Stimulated activated memory B cell treated with anti-CD40 and anti-IgM and Interleukin-4, amounts not matched to agents 10 μg/mL and 1 μg/mL and 100 μg/mL, for 72 hours (primary cell): ENCODE data around the gene MAP3K3.

Source experiments
- ATAC-seq: fragments of 150-1000 bp; cut with Tn5 transposase; 2 replicates; pipeline ENCODE4 v1.10.0; 2021
- H3K27ac Mint-ChIP-seq: one replicate; pipeline ENCODE4 v1.8.0; 2022; ENCODE audit warnings: mild to moderate bottlenecking, mixed read lengths
- H3K27me3 Mint-ChIP-seq: one replicate; pipeline ENCODE4 v1.8.0; 2022; ENCODE audit warnings: mixed read lengths
- H3K36me3 Mint-ChIP-seq: one replicate; pipeline ENCODE4 v1.8.0; 2022; ENCODE audit warnings: mixed read lengths
- H3K4me1 Mint-ChIP-seq: one replicate; pipeline ENCODE4 v1.8.0; 2022; ENCODE audit warnings: mixed read lengths
- H3K4me3 Mint-ChIP-seq: one replicate; pipeline ENCODE4 v1.8.0; 2022; ENCODE audit warnings: mild to moderate bottlenecking, moderate library complexity, mixed read lengths
- H3K9me3 Mint-ChIP-seq: one replicate; pipeline ENCODE4 v1.8.0; 2022; ENCODE audit warnings: mixed read lengths

The MAP3K3 gene

GRCh38 chr17:63609816-63610573 is 12.2 kb upstream of the MAP3K3 start:
- peak overlapping the region; percentile 33 for H3K27ac Mint-ChIP-seq
- no peaks in the 10 kb centered on the region for H3K4me1 Mint-ChIP-seq
- no peak overlapping the region for H3K4me3 Mint-ChIP-seq
- H3K27me3 Mint-ChIP-seq, result no peaks in the 10 kb centered on the region
- peaks cover 41% of the 10 kb centered on the region for H3K36me3 Mint-ChIP-seq
- no peak for ATAC-seq
- H3K9me3 Mint-ChIP-seq, result no peaks in the 10 kb centered on the region

- Mint-ChIP-seq H3K9me3 (no peaks in the 10 kb centered on the region), H3K4me1 (no peaks in the 10 kb centered on the region), H3K36me3 (peaks cover 32% of the 10 kb centered on the region), H3K4me3 (no peak overlapping the region), H3K27me3 (no peaks in the 10 kb centered on the region), H3K27ac (no peak overlapping the region)
- ATAC-seq, result no peak
Measured at GRCh38 chr17:63610854-63611253, 11.4 kb upstream of the MAP3K3 start.

DNA sequence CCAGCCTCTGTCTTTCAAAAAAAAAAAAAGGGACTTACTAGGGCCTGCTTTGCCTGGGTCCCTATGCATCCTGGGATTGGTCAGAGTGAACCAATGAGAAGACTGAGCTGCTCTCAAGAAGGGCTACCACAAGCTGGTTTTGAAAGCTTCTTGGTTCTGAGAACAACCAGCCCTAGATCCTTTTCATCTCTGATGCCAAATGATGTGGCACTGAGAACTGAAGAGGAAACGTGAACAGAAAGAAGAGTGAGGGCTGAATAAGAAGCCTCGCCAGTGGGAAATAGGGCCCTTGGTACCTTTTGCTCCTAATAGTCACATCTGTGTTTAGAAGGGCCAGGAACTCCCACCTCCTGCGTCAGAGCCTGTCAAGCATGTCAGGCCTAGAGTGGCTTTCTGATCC is 10.9 kb upstream of the MAP3K3 start:
- H3K27ac Mint-ChIP-seq, result no peak overlapping the region
- ATAC-seq, result no peak
- H3K4me3 Mint-ChIP-seq, result no peak overlapping the region
- H3K4me1 Mint-ChIP-seq, result no peaks in the 10 kb centered on the region
- H3K27me3 Mint-ChIP-seq, result no peaks in the 10 kb centered on the region
- H3K9me3 Mint-ChIP-seq, result no peaks in the 10 kb centered on the region
- peaks cover 27% of the 10 kb centered on the region for H3K36me3 Mint-ChIP-seq

DNA sequence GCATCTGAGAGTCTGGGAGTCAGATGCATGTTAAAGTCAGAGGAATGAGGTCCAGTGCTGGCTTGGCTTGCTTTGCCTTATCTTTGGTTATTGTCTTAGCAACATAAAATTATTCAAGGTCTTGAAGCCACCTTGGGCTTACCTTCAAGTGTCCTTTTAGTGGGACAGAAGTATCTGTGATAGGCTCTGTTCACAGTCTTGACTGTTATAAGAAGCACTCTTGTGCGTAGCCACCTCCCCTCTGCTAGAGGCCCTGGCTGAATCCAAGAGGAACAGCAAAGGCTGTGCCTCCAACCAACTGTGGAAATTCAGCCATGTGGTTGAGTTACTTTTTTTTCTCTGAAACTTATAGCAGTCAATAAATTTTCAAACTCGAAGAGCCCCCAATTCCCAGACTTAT is 8.6 kb upstream of the MAP3K3 start:
- no peaks in the 10 kb centered on the region for H3K4me1 Mint-ChIP-seq
- no peaks in the 10 kb centered on the region for H3K27me3 Mint-ChIP-seq
- no peaks in the 10 kb centered on the region for H3K9me3 Mint-ChIP-seq
- peaks cover 11% of the 10 kb centered on the region for H3K36me3 Mint-ChIP-seq
- H3K4me3 Mint-ChIP-seq, result no peak overlapping the region
- ATAC-seq, result no peak
- H3K27ac Mint-ChIP-seq, result no peak overlapping the region

DNA sequence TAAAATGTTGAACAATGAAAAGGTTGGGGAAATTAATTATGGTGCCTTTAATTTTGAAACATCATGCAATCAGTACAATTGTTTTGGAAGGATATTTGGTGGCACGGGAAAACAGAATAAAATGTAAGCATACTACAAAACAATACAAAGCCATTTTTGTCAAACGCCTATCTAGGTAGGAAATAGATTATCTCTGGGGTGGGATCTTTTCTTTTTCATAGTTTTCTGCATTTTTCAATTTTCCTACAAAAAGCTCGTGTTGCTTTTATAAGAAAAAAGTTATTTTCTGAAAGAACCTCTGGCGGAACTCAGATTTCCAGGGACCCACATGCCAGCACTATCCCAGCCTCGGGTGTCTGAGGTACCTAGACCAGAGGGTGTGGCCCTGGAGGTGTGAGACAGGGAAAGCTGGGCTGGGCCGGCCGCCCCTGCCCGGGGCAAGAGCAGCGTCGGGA is 961 bp upstream of the MAP3K3 start:
- peaks cover 38% of the 10 kb centered on the region for H3K4me1 Mint-ChIP-seq
- peak overlapping the region; percentile 52 for H3K27ac Mint-ChIP-seq
- no peaks in the 10 kb centered on the region for H3K36me3 Mint-ChIP-seq
- no peak for ATAC-seq
- no peaks in the 10 kb centered on the region for H3K9me3 Mint-ChIP-seq
- no peaks in the 10 kb centered on the region for H3K27me3 Mint-ChIP-seq
- H3K4me3 Mint-ChIP-seq, result peak overlapping the region; percentile 81

DNA sequence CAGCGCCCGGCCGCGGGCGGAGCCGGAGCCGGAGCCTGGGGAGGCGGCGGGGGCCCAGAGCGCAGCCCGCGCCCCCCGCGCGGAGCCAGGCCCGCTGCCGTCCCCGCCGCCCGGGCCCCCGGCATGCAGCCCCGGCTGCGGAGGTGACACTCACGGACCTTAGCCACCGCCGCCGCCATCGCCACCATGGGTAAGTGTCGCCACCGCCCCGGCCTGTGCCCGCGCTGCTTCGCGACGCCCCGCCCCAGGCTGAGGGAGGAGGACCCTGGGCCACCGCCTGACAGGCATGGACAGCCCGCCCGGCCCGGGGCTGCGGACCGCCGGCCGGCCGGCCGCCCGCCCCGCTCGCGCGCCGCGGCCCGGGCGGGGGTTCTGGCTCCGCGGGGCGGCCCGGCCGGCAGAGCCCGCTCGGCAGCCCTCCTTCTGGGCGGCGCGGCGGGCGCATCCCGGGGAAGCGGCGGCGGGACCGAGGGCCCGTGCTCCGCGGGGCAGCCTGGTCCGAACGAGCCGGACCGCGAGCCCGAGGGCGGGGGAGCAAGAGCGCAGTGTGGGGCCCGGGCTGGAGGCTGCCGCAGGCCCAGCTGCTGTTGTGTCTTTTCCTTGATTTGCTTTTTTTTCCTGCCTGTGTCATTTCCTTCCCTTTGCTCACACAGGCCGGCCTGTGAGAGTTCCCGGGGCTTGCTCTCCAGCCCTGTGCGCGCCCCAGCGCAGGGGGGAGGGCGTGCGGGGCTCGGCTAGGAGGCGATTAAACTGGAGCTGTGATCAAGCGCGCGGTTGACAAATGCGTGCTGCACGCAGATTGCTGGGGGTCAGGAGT is 565 bp downstream of the MAP3K3 start:
- no peaks in the 10 kb centered on the region for H3K36me3 Mint-ChIP-seq
- peak overlapping the region; percentile 98 for H3K4me3 Mint-ChIP-seq
- H3K4me1 Mint-ChIP-seq, result peaks cover 53% of the 10 kb centered on the region

GRCh38 chr17:63623786-63624530 is 1.7 kb downstream of the MAP3K3 start:
- Mint-ChIP-seq H3K9me3 (no peaks in the 10 kb centered on the region), H3K36me3 (no peaks in the 10 kb centered on the region), H3K4me1 (peaks cover 56% of the 10 kb centered on the region), H3K27ac (no peak overlapping the region), H3K4me3 (peak overlapping the region; percentile 98), H3K27me3 (no peaks in the 10 kb centered on the region)
- ATAC-seq, result no peak

More for the DNA sequence above, 565 bp downstream of the MAP3K3 start:
- H3K27ac Mint-ChIP-seq, result peak overlapping the region; percentile 78
- ATAC-seq, result peak; percentile 56
- no peaks in the 10 kb centered on the region for H3K27me3 Mint-ChIP-seq
- no peaks in the 10 kb centered on the region for H3K9me3 Mint-ChIP-seq

- ATAC-seq, result no peak
- peak overlapping the region; percentile 32 for H3K4me3 Mint-ChIP-seq
- H3K27ac Mint-ChIP-seq, result no peak overlapping the region
- H3K4me1 Mint-ChIP-seq, result peaks cover 56% of the 10 kb centered on the region
- no peaks in the 10 kb centered on the region for H3K36me3 Mint-ChIP-seq
- H3K9me3 Mint-ChIP-seq, result no peaks in the 10 kb centered on the region
- no peaks in the 10 kb centered on the region for H3K27me3 Mint-ChIP-seq
Measured at GRCh38 chr17:63624531-63624880, 2.3 kb downstream of the MAP3K3 start.

DNA sequence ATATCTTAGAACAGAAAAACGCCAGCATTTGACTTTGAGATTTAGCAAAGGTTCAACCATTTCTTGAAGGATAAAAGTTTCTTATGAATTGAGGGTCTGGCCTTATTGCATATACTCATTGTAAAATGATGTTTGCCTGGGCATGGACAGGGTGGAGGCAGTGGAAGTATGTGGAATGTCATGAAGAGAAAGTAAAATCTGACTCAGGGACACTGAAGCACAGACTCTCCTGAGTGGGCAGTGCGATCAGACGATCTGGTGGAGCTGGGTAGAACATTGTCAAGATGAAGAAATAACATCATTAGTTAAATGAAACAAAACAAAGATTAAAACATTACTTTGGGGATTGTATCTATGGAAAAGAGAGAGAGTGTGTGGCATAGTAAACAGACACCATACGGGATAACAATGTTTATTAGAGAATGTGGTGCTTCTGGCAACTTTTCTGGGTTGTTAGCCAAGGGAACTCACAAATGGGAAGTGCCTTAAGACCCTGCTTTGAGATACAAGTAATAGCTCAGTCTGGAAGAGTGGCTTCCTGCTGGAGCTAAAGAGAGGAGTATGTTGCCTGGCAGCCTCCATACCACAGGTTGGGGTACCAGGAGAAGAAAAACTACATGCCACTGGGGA is 4.4 kb downstream of the MAP3K3 start:
- H3K27me3 Mint-ChIP-seq, result no peaks in the 10 kb centered on the region
- H3K4me3 Mint-ChIP-seq, result no peak overlapping the region
- H3K9me3 Mint-ChIP-seq, result no peaks in the 10 kb centered on the region
- ATAC-seq, result no peak
- no peaks in the 10 kb centered on the region for H3K36me3 Mint-ChIP-seq
- H3K27ac Mint-ChIP-seq, result peak overlapping the region; percentile 0
- peaks cover 61% of the 10 kb centered on the region for H3K4me1 Mint-ChIP-seq

- Mint-ChIP-seq H3K36me3 (peaks cover 18% of the 10 kb centered on the region), H3K4me3 (no peak overlapping the region), H3K4me1 (peaks cover 51% of the 10 kb centered on the region), H3K27me3 (no peaks in the 10 kb centered on the region), H3K9me3 (no peaks in the 10 kb centered on the region), H3K27ac (no peak overlapping the region)
- ATAC-seq, result no peak
Measured at GRCh38 chr17:63629627-63630026, 7.4 kb downstream of the MAP3K3 start.

DNA sequence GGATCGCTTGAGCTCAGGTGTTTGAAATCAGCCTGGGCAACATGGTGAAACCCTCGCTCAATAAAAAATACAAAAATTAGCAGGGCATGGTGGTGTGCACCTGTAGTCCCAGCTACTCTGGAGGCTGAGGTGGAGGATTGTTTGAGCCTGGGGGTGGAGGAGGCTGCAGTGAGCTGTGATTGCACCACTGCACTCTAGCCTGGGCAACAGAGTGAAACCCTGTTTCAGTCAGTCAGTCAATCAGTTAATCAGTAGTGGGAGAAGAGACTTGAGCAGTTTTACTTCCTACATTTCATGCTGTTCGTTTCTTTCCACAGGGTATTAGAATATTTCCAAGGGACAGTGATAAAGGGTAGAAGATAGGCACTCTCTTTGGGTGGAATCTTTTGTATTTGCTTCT is 8.8 kb downstream of the MAP3K3 start:
- Mint-ChIP-seq H3K27me3 (no peaks in the 10 kb centered on the region), H3K36me3 (peaks cover 29% of the 10 kb centered on the region), H3K4me3 (no peak overlapping the region), H3K9me3 (no peaks in the 10 kb centered on the region), H3K4me1 (peaks cover 40% of the 10 kb centered on the region), H3K27ac (no peak overlapping the region)
- no peak for ATAC-seq

- ATAC-seq, result no peak
- H3K36me3 Mint-ChIP-seq, result peaks cover 35% of the 10 kb centered on the region
- no peaks in the 10 kb centered on the region for H3K27me3 Mint-ChIP-seq
- H3K9me3 Mint-ChIP-seq, result no peaks in the 10 kb centered on the region
- peaks cover 34% of the 10 kb centered on the region for H3K4me1 Mint-ChIP-seq
- no peak overlapping the region for H3K27ac Mint-ChIP-seq
- H3K4me3 Mint-ChIP-seq, result no peak overlapping the region
Measured at GRCh38 chr17:63631626-63632025, 9.4 kb downstream of the MAP3K3 start.

GRCh38 chr17:63633742-63634141 is 11.5 kb downstream of the MAP3K3 start:
- Mint-ChIP-seq H3K27ac (no peak overlapping the region), H3K4me1 (peaks cover 21% of the 10 kb centered on the region), H3K36me3 (peaks cover 44% of the 10 kb centered on the region), H3K4me3 (no peak overlapping the region), H3K9me3 (no peaks in the 10 kb centered on the region), H3K27me3 (no peaks in the 10 kb centered on the region)
- no peak for ATAC-seq

GRCh38 chr17:63634163-63634562 is 11.9 kb downstream of the MAP3K3 start:
- Mint-ChIP-seq H3K36me3 (peaks cover 49% of the 10 kb centered on the region), H3K4me3 (no peak overlapping the region), H3K27ac (no peak overlapping the region), H3K27me3 (no peaks in the 10 kb centered on the region), H3K4me1 (peaks cover 21% of the 10 kb centered on the region), H3K9me3 (no peaks in the 10 kb centered on the region)
- no peak for ATAC-seq

GRCh38 chr17:63634816-63635215 is 12.6 kb downstream of the MAP3K3 start:
- no peak overlapping the region for H3K27ac Mint-ChIP-seq
- no peak for ATAC-seq
- H3K4me3 Mint-ChIP-seq, result no peak overlapping the region
- H3K27me3 Mint-ChIP-seq, result no peaks in the 10 kb centered on the region
- no peaks in the 10 kb centered on the region for H3K9me3 Mint-ChIP-seq
- H3K4me1 Mint-ChIP-seq, result peaks cover 21% of the 10 kb centered on the region
- peaks cover 51% of the 10 kb centered on the region for H3K36me3 Mint-ChIP-seq
